Measurements from ENCODE around the gene SKA1. TPM values are rescaled to one million over a fixed set of nuclear protein-coding genes. Genes with fewer than 3 reads are reported as not detected.

SKA1 gene
- total and polyA plus RNA-seq, 12 donors = 0.30 to 8.6 (median 0.71) TPM

GRCh38 chr18:50418650-50419049 lies 43.8 kb downstream of the SKA1 start:
- no peak overlapping the region for H3K4me3 ChIP-seq
- TF ChIP-seq POLR2A (IDR thresholded peaks at IDR 0.05) (no peak), CTCF (IDR thresholded peaks at IDR 0.05) (no peak)
- peaks cover 14 to 21% of the 10 kb centered on the region in 2 donors for H3K4me1 ChIP-seq (replicated peaks in 1 of 2)
- no peak overlapping the region for H3K27ac ChIP-seq
- H3K27me3 ChIP-seq = no peaks in the 10 kb centered on the region
- WGBS, 4 donors = 65 to 95% (median 83%) methylated on average over 2 of the region's 2 CpGs
- intact Hi-C loops (cut with DNase I) = no loop called here
- no peaks in the 10 kb centered on the region for H3K9me3 ChIP-seq (replicated peaks in 1 of 3)
- H3K36me3 ChIP-seq (replicated peaks in 1 of 2) = no peaks in the 10 kb centered on the region
- DNase-seq = no peak

- peak in 1 of 2 donors; percentile 53 for TF ChIP-seq POLR2A (IDR thresholded peaks at IDR 0.05)
- no peak for TF ChIP-seq CTCF (IDR thresholded peaks at IDR 0.05)
- Histone ChIP-seq H3K4me1 (replicated peaks in 1 of 2) (peaks cover 15 to 27% of the 10 kb centered on the region in 2 donors), H3K4me3 (no peak overlapping the region), H3K9me3 (replicated peaks in 1 of 3) (peaks cover 0 to 4% (median 0%) of the 10 kb centered on the region in 3 donors), H3K36me3 (replicated peaks in 1 of 2) (no peaks in the 10 kb centered on the region), H3K27me3 (no peaks in the 10 kb centered on the region), H3K27ac (peak overlapping the region; percentile 64 to 92 (median 85))
- peak in 3 of 7 donors; percentile 38 to 62 (median 51) for DNase-seq
- intact Hi-C loops (cut with DNase I) = no loop called here
- 16 to 26% (median 21%) methylated on average over 2 of the region's 2 CpGs for WGBS, 4 donors
These were observed 47.5 kb downstream of the SKA1 start for GRCh38 chr18:50422286-50422898.

GRCh38 chr18:50424877-50425690 lies 50.2 kb downstream of the SKA1 start:
- Histone ChIP-seq H3K27ac (peak overlapping the region; percentile 37 to 89 (median 81)), H3K9me3 (replicated peaks in 1 of 3) (peaks cover 0 to 4% (median 0%) of the 10 kb centered on the region in 3 donors), H3K4me1 (replicated peaks in 1 of 2) (peaks cover 18 to 27% of the 10 kb centered on the region in 2 donors), H3K36me3 (replicated peaks in 1 of 2) (no peaks in the 10 kb centered on the region), H3K27me3 (no peaks in the 10 kb centered on the region), H3K4me3 (peak overlapping the region in 1 of 4 donors; percentile 27)
- WGBS, 4 donors = 21 to 32% (median 27%) methylated on average over 7 of the region's 7 CpGs
- intact Hi-C loops (cut with DNase I) = loop anchor here in 1 of 2 donors (5.0 kb wide), 1 partner anchor 208 kb away; no protein-coding TSS in a partner anchor
- TF ChIP-seq CTCF (IDR thresholded peaks at IDR 0.05) = peak in 3 of 6 experiments; percentile 25 to 34 (median 27)
- peak in 1 of 2 donors; percentile 42 for TF ChIP-seq POLR2A (IDR thresholded peaks at IDR 0.05)
- DNase-seq = peak; percentile 88 to 99 (median 96)

GRCh38 chr18:50427896-50428295 lies 53.0 kb downstream of the SKA1 start:
- H3K4me3 ChIP-seq = no peak overlapping the region
- TF ChIP-seq CTCF (IDR thresholded peaks at IDR 0.05) (no peak), POLR2A (IDR thresholded peaks at IDR 0.05) (no peak)
- intact Hi-C loops (cut with DNase I) = loop anchor here in 1 of 2 donors (5.0 kb wide), 1 partner anchor 211 kb away; no protein-coding TSS in a partner anchor
- no peaks in the 10 kb centered on the region for H3K27me3 ChIP-seq
- H3K27ac ChIP-seq = no peak overlapping the region
- peaks cover 12 to 14% of the 10 kb centered on the region in 2 donors for H3K4me1 ChIP-seq (replicated peaks in 1 of 2)
- peaks cover 0 to 4% (median 0%) of the 10 kb centered on the region in 3 donors for H3K9me3 ChIP-seq (replicated peaks in 1 of 3)
- 64 to 78% (median 72%) methylated on average over 1 of the region's 1 CpG for WGBS, 4 donors
- no peak for DNase-seq
- no peaks in the 10 kb centered on the region for H3K36me3 ChIP-seq (replicated peaks in 1 of 2)
